ENCODE data around the gene ZNF81.

- no peak for TF ChIP-seq CTCF (IDR thresholded peaks at IDR 0.05)
- TF ChIP-seq POLR2A (IDR thresholded peaks at IDR 0.05) = no peak
Observed at GRCh38 chrX:47878198-47878597, 41.5 kb downstream of the ZNF81 start.
